Measurements from ENCODE around the gene CSTPP1.

The CSTPP1 gene

GRCh38 chr11:46936138-46937110 is at the start of gene CSTPP1:
CSTPP1 (plus strand) TSS chr11:46936761; CDS start chr11:46936806, 45 bp downstream.
- peak; percentile 92 for DNase-seq

GRCh38 chr11:46888636-46889035 is 47.9 kb upstream of the CSTPP1 start:
- no peak for DNase-seq

- no peak for DNase-seq
Measured at GRCh38 chr11:46889251-46889650, 47.3 kb upstream of the CSTPP1 start.

GRCh38 chr11:46889689-46890475 is 46.7 kb upstream of the CSTPP1 start:
- DNase-seq, result peak; percentile 77

- DNase-seq, result no peak
Measured at GRCh38 chr11:46890665-46891064, 45.9 kb upstream of the CSTPP1 start.

GRCh38 chr11:46892109-46892508 is 44.5 kb upstream of the CSTPP1 start:
- no peak for DNase-seq

GRCh38 chr11:46892838-46893237 is 43.7 kb upstream of the CSTPP1 start:
- DNase-seq, result no peak

- DNase-seq, result no peak
Measured at GRCh38 chr11:46894506-46894905, 42.1 kb upstream of the CSTPP1 start.

GRCh38 chr11:46894961-46895360 is 41.6 kb upstream of the CSTPP1 start:
- no peak for DNase-seq

GRCh38 chr11:46895821-46896220 is 40.7 kb upstream of the CSTPP1 start:
- no peak for DNase-seq

- DNase-seq, result peak; percentile 29
Measured at GRCh38 chr11:46896719-46897406, 39.7 kb upstream of the CSTPP1 start.

- DNase-seq, result no peak
Measured at GRCh38 chr11:46898396-46899095, 38.0 kb upstream of the CSTPP1 start.

- no peak for DNase-seq
Measured at GRCh38 chr11:46899501-46900025, 37.0 kb upstream of the CSTPP1 start.

- no peak for DNase-seq
Measured at GRCh38 chr11:46900091-46900746, 36.3 kb upstream of the CSTPP1 start.

GRCh38 chr11:46901156-46901555 is 35.4 kb upstream of the CSTPP1 start:
- no peak for DNase-seq

GRCh38 chr11:46902694-46903093 is 33.9 kb upstream of the CSTPP1 start:
- DNase-seq, result no peak

- DNase-seq, result no peak
Measured at GRCh38 chr11:46903846-46904245, 32.7 kb upstream of the CSTPP1 start.

- DNase-seq, result no peak
Measured at GRCh38 chr11:46905806-46906205, 30.8 kb upstream of the CSTPP1 start.

GRCh38 chr11:46906609-46907041 is 29.9 kb upstream of the CSTPP1 start:
- no peak for DNase-seq

GRCh38 chr11:46907606-46908005 is 29.0 kb upstream of the CSTPP1 start:
- no peak for DNase-seq

- DNase-seq, result no peak
Measured at GRCh38 chr11:46912526-46913150, 23.9 kb upstream of the CSTPP1 start.
